ENCODE results near the gene LGALS12. TPM values are rescaled to one million over a fixed set of nuclear protein-coding genes. Genes with fewer than 3 reads are reported as not detected.
A peak's percentile ranks its signal among the peaks of the same experiment; 100 is the strongest.

LGALS12 gene
- total and polyA plus RNA-seq, 4 donors = 0.84 to 1.2 TPM; not detected in 2

GRCh38 chr11:63499874-63500273, 6.0 kb upstream of the LGALS12 start:
- no peaks in the 10 kb centered on the region for H3K9me3 ChIP-seq (ENCODE audit: control insufficient read depth, low read length)
- no peaks in the 10 kb centered on the region for H3K4me1 ChIP-seq (ENCODE audit: control insufficient read depth in 1 of 2, insufficient read depth in 2 of 2, low read length in 2 of 2)
- 83 to 91% methylated on average over 4 of the region's 4 CpGs for WGBS, 2 donors
- H3K27me3 ChIP-seq (ENCODE audit: control insufficient read depth in 1 of 2, insufficient read depth in 2 of 2, low read length in 1 of 2) = no peaks in the 10 kb centered on the region
- no peak overlapping the region for H3K27ac ChIP-seq (ENCODE audit: low read depth in 1 of 2, low read length in 2 of 2)
- no peak for DNase-seq
- ATAC-seq (ENCODE audit: low FRiP score) = no peak
- intact Hi-C loops (cut with DNase I) = no loop called here
- H3K4me3 ChIP-seq (ENCODE audit: low read length in 2 of 2) = no peak overlapping the region
- no peaks in the 10 kb centered on the region for H3K36me3 ChIP-seq (ENCODE audit: control insufficient read depth in 1 of 2, insufficient read depth in 2 of 2, low read length in 1 of 2)

- DNase-seq (no peak), ATAC-seq (ENCODE audit: low FRiP score) (no peak)
- H3K27me3 ChIP-seq (ENCODE audit: control insufficient read depth in 1 of 2, insufficient read depth in 2 of 2, low read length in 1 of 2) = no peaks in the 10 kb centered on the region
- intact Hi-C loops (cut with DNase I) = no loop called here
- H3K4me1 ChIP-seq (ENCODE audit: control insufficient read depth in 1 of 2, insufficient read depth in 2 of 2, low read length in 2 of 2) = no peaks in the 10 kb centered on the region
- H3K9me3 ChIP-seq (ENCODE audit: control insufficient read depth, low read length) = no peaks in the 10 kb centered on the region
- no peak overlapping the region for H3K4me3 ChIP-seq (ENCODE audit: low read length in 2 of 2)
- no peak overlapping the region for H3K27ac ChIP-seq (ENCODE audit: low read depth in 1 of 2, low read length in 2 of 2)
- no peaks in the 10 kb centered on the region for H3K36me3 ChIP-seq (ENCODE audit: control insufficient read depth in 1 of 2, insufficient read depth in 2 of 2, low read length in 1 of 2)
- WGBS, 2 donors = 87 to 90% methylated on average over 1 of the region's 1 CpG
Measured at GRCh38 chr11:63501236-63501635, 4.6 kb upstream of the LGALS12 start.

GRCh38 chr11:63502252-63502820, 3.5 kb upstream of the LGALS12 start:
- no peaks in the 10 kb centered on the region for H3K36me3 ChIP-seq (ENCODE audit: control insufficient read depth in 1 of 2, insufficient read depth in 2 of 2, low read length in 1 of 2)
- ATAC-seq (ENCODE audit: low FRiP score) (no peak), DNase-seq (no peak)
- no peaks in the 10 kb centered on the region for H3K27me3 ChIP-seq (ENCODE audit: control insufficient read depth in 1 of 2, insufficient read depth in 2 of 2, low read length in 1 of 2)
- intact Hi-C loops (cut with DNase I) = no loop called here
- no peaks in the 10 kb centered on the region for H3K4me1 ChIP-seq (ENCODE audit: control insufficient read depth in 1 of 2, insufficient read depth in 2 of 2, low read length in 2 of 2)
- H3K27ac ChIP-seq (ENCODE audit: low read depth in 1 of 2, low read length in 2 of 2) = no peak overlapping the region
- H3K9me3 ChIP-seq (ENCODE audit: control insufficient read depth, low read length) = no peaks in the 10 kb centered on the region
- WGBS, 2 donors = 83 to 84% methylated on average over 2 of the region's 2 CpGs
- H3K4me3 ChIP-seq (ENCODE audit: low read length in 2 of 2) = no peak overlapping the region

- Histone ChIP-seq H3K9me3 (ENCODE audit: control insufficient read depth, low read length) (no peaks in the 10 kb centered on the region), H3K27me3 (ENCODE audit: control insufficient read depth in 1 of 2, insufficient read depth in 2 of 2, low read length in 1 of 2) (no peaks in the 10 kb centered on the region), H3K4me1 (ENCODE audit: control insufficient read depth in 1 of 2, insufficient read depth in 2 of 2, low read length in 2 of 2) (no peaks in the 10 kb centered on the region), H3K36me3 (ENCODE audit: control insufficient read depth in 1 of 2, insufficient read depth in 2 of 2, low read length in 1 of 2) (no peaks in the 10 kb centered on the region), H3K27ac (ENCODE audit: low read depth in 1 of 2, low read length in 2 of 2) (no peak overlapping the region), H3K4me3 (ENCODE audit: low read length in 2 of 2) (no peak overlapping the region)
- no peak for ATAC-seq (ENCODE audit: low FRiP score)
- 79 to 82% methylated on average over 6 of the region's 6 CpGs for WGBS, 2 donors
- intact Hi-C loops (cut with DNase I) = no loop called here
- DNase-seq = no peak
Measured at GRCh38 chr11:63503492-63503891, 2.4 kb upstream of the LGALS12 start.

GRCh38 chr11:63504054-63504453, 1.8 kb upstream of the LGALS12 start:
- ATAC-seq (ENCODE audit: low FRiP score) (no peak), DNase-seq (no peak)
- 93 to 100% methylated on average over 1 of the region's 1 CpG for WGBS, 2 donors
- Histone ChIP-seq H3K4me1 (ENCODE audit: control insufficient read depth in 1 of 2, insufficient read depth in 2 of 2, low read length in 2 of 2) (no peaks in the 10 kb centered on the region), H3K27ac (ENCODE audit: low read depth in 1 of 2, low read length in 2 of 2) (no peak overlapping the region), H3K36me3 (ENCODE audit: control insufficient read depth in 1 of 2, insufficient read depth in 2 of 2, low read length in 1 of 2) (no peaks in the 10 kb centered on the region), H3K9me3 (ENCODE audit: control insufficient read depth, low read length) (no peaks in the 10 kb centered on the region), H3K27me3 (ENCODE audit: control insufficient read depth in 1 of 2, insufficient read depth in 2 of 2, low read length in 1 of 2) (no peaks in the 10 kb centered on the region), H3K4me3 (ENCODE audit: low read length in 2 of 2) (no peak overlapping the region)
- intact Hi-C loops (cut with DNase I) = no loop called here

DNA sequence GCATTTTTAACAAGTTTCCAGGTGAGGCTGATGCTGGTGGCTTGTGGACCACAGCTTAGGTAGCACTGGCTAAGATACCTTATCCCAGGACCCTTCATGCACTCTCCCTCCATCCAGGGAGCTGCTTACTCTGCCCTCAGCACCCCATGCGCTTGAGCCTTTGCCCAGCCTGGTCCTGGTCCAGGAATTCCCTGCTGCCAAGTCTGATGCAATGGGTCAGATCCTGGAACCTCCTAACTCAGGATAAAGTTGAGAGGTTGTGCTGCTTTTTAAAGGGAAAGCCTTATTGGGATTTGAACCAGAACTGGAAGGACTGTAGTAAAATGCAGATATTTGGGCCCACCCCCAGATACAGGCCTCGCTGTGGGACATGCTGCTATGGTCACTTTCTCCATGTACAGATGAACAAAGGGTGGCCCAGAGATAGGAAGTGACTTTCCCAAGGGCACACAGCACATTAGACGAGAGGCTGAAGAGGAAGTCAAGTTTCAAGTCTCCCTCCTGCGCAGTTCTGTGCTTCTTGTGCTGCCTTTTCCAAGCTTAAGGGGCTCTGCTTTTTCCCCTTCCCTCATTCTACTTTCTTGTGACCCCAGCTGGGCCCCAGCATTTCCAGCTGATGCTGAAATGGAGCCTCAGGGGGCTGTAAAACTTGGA, 824 bp upstream of the LGALS12 start:
- ATAC-seq (ENCODE audit: low FRiP score) (peak; percentile 38), DNase-seq (no peak)
- no peaks in the 10 kb centered on the region for H3K36me3 ChIP-seq (ENCODE audit: control insufficient read depth in 1 of 2, insufficient read depth in 2 of 2, low read length in 1 of 2)
- no peak overlapping the region for H3K27ac ChIP-seq (ENCODE audit: low read depth in 1 of 2, low read length in 2 of 2)
- no peak overlapping the region for H3K4me3 ChIP-seq (ENCODE audit: low read length in 2 of 2)
- H3K27me3 ChIP-seq (ENCODE audit: control insufficient read depth in 1 of 2, insufficient read depth in 2 of 2, low read length in 1 of 2) = no peaks in the 10 kb centered on the region
- intact Hi-C loops (cut with DNase I) = no loop called here
- H3K9me3 ChIP-seq (ENCODE audit: control insufficient read depth, low read length) = no peaks in the 10 kb centered on the region
- no peaks in the 10 kb centered on the region for H3K4me1 ChIP-seq (ENCODE audit: control insufficient read depth in 1 of 2, insufficient read depth in 2 of 2, low read length in 2 of 2)
- 62 to 65% methylated on average over 4 of the region's 4 CpGs for WGBS, 2 donors

DNA sequence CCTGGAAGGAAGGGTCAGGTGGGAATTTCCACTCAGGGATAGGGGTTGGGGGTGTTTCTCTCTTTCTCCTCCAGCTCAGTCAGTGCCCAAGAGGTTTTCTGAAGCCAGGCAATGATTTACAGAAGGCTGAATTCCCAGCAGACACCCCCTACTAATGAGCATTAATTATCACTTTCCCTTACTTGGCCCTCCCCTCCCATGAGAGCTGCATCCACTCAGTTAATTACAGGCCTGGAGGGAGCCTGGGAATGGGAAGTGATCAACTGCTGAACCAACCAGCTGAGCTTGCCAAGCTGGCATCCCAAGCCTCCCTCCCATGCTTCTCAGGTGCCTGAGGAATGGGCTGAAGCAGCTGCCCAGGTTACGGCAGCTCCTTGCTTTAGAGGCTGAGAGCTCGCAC, 992 bp downstream of the LGALS12 start:
- ATAC-seq (ENCODE audit: low FRiP score) (no peak), DNase-seq (no peak)
- Histone ChIP-seq H3K4me1 (ENCODE audit: control insufficient read depth in 1 of 2, insufficient read depth in 2 of 2, low read length in 2 of 2) (no peaks in the 10 kb centered on the region), H3K27me3 (ENCODE audit: control insufficient read depth in 1 of 2, insufficient read depth in 2 of 2, low read length in 1 of 2) (no peaks in the 10 kb centered on the region), H3K4me3 (ENCODE audit: low read length in 2 of 2) (no peak overlapping the region), H3K36me3 (ENCODE audit: control insufficient read depth in 1 of 2, insufficient read depth in 2 of 2, low read length in 1 of 2) (no peaks in the 10 kb centered on the region), H3K27ac (ENCODE audit: low read depth in 1 of 2, low read length in 2 of 2) (no peak overlapping the region), H3K9me3 (ENCODE audit: control insufficient read depth, low read length) (no peaks in the 10 kb centered on the region)
- intact Hi-C loops (cut with DNase I) = no loop called here
- 96 to 100% methylated on average over 2 of the region's 2 CpGs for WGBS, 2 donors

DNA sequence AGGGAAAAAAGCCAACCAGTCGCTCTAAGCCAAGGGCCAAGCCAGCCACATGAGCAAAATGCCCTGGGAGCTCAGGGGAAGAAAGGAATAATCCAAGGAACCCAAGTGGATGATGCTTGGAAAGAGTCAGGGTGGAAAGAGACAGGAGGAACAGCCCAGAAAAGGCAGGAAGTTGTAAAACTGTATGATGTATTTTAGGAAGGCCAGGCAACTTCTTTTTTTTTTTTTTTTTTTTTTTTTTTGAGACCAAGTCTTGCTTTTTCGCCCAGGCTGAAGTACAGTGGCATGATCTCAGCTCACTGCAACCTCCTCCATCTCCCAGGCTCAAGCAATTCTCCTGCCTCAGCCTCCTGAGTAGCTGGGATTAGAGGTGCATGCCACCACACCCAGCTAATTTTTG, 1.6 kb downstream of the LGALS12 start:
- ATAC-seq (ENCODE audit: low FRiP score) = no peak
- H3K9me3 ChIP-seq (ENCODE audit: control insufficient read depth, low read length) = no peaks in the 10 kb centered on the region
- no peak overlapping the region for H3K27ac ChIP-seq (ENCODE audit: low read depth in 1 of 2, low read length in 2 of 2)
- 68 to 86% methylated on average over 1 to 2 of the region's 2 CpGs for WGBS, 2 donors
- DNase-seq = no peak
- H3K4me3 ChIP-seq (ENCODE audit: low read length in 2 of 2) = no peak overlapping the region
- no peaks in the 10 kb centered on the region for H3K27me3 ChIP-seq (ENCODE audit: control insufficient read depth in 1 of 2, insufficient read depth in 2 of 2, low read length in 1 of 2)
- no peaks in the 10 kb centered on the region for H3K36me3 ChIP-seq (ENCODE audit: control insufficient read depth in 1 of 2, insufficient read depth in 2 of 2, low read length in 1 of 2)
- intact Hi-C loops (cut with DNase I) = no loop called here
- no peaks in the 10 kb centered on the region for H3K4me1 ChIP-seq (ENCODE audit: control insufficient read depth in 1 of 2, insufficient read depth in 2 of 2, low read length in 2 of 2)

DNA sequence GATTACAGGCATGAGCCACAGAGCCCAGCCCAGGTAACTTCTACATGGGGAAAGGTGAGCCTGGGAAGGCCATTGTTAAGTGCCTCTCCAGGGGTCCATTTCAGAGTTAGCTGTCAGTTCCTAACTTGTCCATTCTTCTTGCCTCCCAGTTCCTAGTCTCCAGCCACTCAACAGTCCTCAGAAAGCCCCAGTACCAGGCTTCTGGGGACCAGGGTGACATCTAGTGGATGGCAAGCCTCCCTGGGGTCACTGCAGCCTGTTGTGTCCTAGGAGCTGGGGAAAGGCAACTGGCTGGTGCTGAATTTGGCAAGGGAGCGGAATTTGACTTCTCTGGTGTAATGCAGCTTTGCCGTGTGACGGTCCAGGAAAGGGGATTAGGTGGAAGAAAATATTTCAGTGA, 2.1 kb downstream of the LGALS12 start:
- Histone ChIP-seq H3K4me1 (ENCODE audit: control insufficient read depth in 1 of 2, insufficient read depth in 2 of 2, low read length in 2 of 2) (no peaks in the 10 kb centered on the region), H3K27me3 (ENCODE audit: control insufficient read depth in 1 of 2, insufficient read depth in 2 of 2, low read length in 1 of 2) (no peaks in the 10 kb centered on the region), H3K36me3 (ENCODE audit: control insufficient read depth in 1 of 2, insufficient read depth in 2 of 2, low read length in 1 of 2) (no peaks in the 10 kb centered on the region), H3K9me3 (ENCODE audit: control insufficient read depth, low read length) (no peaks in the 10 kb centered on the region), H3K27ac (ENCODE audit: low read depth in 1 of 2, low read length in 2 of 2) (no peak overlapping the region), H3K4me3 (ENCODE audit: low read length in 2 of 2) (no peak overlapping the region)
- ATAC-seq (ENCODE audit: low FRiP score) = no peak
- 32 to 38% methylated on average over 3 of the region's 3 CpGs for WGBS, 2 donors
- intact Hi-C loops (cut with DNase I) = no loop called here
- no peak for DNase-seq

Measured in aorta (tissue), 5 donors.